Cerebellar cortex (tissue), 1 donor: ENCODE measurements around the gene CXCR6.

Source experiments
- DNase-seq: peaks from one replicate; pipeline ENCODE4 v3.0.0-alpha.2; 2015; ENCODE audit warnings: low spot score

Gene CXCR6

DNA sequence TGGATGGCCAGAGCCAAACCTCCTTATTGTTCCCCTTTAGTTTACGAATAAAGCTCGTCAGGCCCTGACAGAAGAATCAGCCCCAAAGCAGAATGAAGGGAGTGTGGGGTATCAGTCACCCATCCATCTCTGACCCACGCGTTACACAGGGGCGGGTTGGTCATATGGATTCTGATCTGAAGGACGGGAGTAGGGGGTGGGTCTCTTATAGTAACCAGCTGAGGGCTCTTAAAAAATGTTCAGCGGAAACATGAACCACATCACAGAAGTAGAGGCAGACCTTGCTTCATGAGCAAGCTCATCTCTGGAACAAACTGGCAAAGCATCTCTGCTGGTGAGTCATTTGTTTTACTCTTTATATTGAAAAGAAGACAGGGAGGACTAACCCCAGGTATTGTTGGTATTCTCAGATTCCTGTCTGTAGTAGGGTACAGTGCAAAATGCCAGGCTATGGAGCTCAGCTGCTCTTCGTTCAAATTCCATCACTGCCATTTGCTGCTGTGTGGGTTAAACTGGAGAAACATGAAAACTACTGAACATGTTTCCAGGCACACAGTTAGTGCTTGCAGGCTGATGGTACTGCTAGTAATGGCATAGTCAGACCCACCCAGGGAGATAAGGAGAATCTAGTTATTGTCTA, at the start of gene CXCR6:
CXCR6 (plus strand) TSS at position 258 of the 640 bp plus-strand sequence. CDS start 3,018 bp downstream, outside the sequence.
- DNase-seq = no peak

DNA sequence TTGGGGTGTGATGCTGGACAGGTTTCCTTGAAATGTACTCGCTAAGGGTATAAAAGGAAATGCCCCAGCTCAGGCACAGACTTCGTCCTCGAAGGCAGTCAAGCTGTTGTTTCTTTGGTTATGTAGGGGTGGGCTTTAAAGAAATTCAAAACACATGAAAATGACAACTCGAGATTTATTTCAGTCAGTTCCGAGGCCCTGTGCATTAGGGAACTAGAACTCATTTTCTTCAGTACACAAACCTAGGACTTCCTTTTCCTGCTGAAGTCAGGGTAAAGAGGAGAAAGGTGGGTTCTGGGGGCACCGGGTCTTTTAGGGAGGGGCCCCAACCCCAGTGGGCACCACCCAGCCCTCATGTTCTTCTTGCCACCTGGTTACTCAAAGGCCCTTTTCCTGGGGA, 49.2 kb upstream of the CXCR6 start:
- no peak for DNase-seq

DNA sequence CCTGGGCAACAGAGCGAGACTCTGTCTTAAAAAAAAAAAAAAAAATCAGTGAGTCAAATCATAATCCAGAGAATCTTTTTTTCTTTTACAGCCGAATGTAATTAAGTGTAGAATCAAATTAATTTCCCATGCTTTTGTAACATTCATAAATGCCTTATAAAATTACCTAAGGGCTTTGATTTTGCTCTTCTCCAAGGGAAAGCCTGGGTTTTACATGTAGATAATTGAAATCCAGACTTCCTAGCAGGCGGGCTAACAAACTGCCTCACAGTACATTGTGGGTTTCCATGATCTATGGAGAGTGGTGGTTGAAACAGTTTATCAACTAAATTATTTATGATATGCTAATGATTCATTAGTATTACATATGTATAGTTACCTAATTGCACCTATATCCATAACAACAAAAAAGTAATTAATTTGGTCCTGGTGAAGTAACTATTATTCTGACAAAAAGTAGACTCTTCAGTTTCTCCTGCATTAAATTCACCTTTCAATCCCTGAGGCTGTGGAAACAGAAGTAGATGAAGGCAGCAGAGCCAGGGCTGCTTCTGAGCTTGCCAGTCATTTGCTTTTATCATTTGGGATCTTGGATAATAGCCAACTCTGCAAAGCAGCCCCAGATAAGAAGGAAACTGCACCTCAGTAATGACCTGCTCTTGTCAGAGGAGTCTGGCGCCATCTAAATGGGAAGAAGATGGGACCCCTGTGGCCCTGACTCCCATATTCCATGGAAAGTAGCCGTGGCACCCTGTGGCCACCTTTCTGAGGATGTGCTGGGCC, 47.4 kb upstream of the CXCR6 start:
- no peak for DNase-seq

DNA sequence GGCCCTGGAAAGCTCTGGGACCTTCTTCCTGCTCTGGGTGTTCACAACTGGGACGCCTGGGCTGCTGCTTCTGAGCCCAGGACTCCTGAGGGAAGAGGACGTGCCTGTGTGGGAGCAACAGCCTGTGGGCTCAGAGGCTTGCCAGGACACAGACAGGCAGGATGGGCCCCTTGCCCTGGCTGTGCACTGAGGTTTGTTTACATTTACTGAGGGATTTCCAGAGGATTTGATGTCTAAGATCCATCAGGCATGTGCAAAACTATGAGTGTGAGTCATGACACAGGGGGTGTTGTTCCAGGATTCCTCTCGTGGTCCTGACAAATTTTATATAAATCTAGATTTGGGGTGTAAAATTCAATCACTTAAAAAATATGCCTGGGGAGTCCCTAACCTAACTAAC, 46.3 kb upstream of the CXCR6 start:
- DNase-seq = no peak

DNA sequence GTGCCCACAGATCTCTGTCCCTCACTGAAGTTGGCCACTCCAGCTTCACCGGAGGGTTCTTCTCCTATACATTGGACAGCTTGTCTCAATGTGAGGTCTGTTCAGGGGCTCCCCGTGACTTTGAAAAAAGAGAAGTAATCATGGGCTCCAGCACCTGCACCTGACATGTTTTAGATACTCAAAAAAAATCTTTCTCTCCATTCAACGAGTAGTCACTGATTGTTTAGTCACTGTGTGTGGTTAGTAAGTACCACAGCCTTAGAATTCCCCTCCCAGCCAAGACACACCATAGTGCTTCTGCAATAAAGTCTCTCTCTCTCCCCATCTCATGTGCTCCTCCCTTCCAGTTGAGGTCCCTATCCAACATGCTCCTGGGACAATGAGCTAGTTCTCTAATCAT, 38.3 kb upstream of the CXCR6 start:
- DNase-seq = no peak

DNA sequence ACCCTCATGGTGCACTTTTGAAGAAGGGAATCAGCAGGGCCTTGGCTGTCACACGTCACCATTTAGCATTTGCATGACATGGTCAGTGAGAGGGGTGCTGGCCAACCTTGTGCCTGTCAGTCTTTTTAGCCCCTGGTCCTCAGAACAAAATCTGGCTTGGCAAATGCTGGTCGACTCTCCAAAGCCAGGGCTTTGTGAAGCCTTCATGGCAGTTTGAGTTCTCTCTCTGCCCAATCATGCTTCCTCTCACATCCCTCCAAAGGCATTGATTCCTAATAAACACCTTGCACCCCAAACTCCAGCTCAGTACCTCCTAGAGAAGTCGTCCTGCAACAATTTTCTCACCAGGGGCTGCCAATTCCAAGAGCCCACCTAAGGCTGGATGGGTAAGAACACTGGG, 37.5 kb upstream of the CXCR6 start:
- no peak for DNase-seq

DNA sequence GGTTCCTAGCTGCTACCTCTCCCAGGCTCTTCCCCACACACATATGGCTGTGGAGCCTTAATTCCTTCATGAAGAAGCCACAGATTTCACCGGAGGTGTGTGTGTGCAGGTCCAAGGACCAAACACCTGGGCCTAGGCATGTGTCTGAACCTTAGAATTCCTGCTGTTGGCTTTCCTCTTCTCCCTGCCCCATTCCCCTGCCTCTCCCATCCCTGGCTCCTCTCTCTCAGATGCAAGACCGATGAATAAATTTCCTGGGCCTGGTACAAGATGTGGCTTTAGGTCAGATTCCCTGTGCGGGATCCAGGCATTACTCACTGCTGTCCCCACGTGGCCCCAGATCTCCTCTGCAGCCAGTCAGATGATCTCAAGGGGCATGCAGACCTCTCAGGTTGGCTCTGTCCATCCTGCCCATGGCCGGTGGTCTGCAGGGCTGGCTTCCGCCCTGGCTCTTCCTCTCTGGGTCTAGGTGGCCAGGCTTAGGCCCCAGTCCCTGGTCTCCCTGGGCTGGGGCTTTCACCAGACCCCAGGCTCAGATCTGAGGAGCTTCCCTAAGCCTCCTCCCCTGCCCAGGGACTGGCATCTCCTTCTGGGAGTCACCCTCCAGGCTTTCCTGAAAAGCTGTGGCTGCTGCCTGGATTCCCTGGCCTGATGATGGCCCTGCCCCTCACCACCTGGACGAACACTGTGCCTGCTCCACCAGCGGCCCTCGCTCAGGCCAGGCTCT, 36.4 kb upstream of the CXCR6 start:
- DNase-seq = peak; percentile 4

DNA sequence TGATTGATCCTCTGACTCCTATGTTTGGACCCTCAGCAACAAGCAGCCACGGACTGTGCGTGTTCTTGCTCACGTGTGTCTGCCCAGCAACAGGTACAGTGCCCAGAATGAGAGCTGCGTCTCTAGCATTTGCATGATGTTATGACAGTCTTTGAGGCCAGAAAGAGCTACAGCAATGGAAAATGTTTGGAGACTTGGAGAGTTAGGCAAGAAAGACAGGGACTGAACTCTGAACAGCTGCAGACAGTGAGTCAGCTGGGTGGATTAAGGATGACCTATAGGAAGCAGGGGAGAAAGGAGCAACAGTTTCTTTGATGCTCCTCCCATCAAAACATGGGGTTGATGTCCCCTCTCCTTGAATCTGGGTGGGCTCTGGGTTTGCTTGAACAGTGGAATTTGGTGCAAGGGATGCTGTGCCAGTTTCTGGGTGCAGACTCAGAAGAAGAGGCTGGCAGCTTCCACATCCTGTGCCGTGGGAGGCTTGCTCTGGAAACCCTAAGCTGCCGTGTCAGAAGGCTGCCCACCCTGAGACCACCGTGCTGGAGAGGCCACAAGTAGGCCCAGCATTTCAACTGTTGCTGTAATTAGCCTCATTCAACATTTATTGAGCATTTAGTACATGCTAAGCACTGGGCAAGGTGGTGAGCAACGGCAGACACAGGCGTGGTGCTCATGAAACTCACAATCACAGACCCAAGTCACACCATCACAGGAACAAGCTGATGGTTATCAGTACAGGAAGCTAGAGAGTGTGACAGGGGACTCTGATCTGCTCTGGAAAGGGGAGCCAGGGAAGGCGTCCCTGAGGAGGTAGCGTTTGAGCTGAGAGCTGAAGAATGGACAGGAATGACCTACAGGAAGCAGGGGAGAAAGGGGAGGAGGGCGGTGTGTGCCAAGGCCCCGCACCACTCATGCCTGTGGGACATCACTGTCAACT, 35.2 kb upstream of the CXCR6 start:
- no peak for DNase-seq

DNA sequence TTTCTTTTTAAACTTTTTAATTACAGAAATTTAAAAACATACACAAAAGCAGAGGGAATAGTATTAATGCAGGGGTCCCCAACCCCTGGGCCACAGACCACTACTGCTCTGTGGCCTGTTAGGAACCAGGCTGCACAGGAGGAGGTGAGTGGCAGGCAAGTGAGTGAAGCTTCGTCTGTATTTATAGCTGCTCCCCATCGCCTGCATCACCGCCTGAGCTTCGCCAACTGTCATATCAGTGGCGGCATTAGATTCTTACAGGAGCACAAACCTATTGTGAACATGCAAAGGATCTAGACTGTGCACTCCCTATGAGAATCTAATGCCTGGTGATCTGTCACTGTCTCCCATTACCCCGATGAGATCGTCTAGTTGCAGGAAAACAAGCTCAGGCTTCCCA, 34.5 kb upstream of the CXCR6 start:
- DNase-seq = no peak

DNA sequence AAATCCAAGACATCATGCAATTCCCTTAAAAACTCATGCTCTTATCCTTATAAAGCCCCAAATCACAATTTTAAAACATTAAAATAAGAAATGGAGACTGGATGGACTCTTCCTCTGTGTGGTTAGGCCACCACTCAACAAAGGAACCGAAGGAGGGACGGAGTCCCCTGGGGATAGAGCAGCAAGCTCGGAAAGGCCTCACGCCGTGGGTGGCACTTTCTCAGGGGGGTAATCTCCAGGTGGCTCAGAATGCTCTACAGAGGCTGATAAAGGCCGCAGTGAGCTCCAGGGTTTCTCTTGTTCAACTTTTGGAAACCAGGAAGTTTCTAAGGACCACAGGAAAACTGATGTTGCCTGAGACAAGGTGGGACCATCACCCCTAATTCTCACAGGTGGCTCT, 33.7 kb upstream of the CXCR6 start:
- no peak for DNase-seq

DNA sequence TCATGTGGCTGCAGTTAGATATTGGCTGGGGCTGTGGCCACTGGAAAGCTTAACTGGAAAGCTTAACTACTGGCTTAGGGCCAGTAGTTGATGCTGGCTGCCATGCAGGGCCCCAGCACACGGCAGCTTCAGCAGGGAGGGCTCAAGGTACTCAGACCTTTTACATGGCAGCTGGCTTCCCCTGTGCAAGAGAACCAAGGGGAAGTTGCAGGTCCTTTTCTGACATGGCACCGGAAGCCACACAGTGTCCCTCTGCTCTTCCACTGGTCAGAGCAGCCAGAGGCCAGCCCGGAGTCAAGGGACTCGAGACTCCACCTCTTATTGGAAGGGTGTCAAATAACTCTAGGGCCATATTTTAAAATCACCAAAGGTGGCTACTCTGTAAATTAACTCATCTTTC, 32.4 kb upstream of the CXCR6 start:
- DNase-seq = peak; percentile 3

DNA sequence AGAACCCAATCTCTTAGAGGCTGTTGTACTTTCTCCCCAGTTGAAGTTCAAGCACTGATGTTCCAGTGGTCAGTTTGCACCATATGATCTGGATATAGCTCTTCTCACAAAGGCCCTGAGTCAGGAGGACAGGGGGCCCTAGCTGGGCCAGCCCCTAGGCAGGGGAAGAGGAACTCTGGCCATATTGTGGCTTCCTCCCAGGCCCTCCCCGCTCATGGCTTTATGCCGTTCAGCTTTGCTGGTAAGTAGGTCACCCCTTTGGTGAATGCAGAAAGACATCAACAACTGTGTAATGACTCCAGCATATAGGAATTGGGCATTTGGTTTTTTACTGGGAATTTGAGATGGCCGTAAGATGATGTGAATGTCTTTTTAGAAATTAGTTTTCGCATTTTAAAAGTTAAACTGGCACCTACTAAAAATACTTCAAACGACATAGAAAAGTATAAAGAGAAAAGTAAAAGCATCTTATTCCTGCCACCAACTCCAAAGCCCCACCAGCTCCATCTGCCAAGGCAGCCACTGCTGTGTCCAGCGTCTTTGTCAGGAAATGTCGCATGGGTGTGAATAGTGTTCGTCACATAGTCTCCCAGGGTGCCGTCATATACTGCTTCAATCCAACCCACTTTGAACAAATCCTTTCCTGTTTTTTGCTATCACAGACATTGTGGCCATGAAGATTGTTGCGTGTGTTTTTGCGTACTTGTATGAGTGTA, 31.6 kb upstream of the CXCR6 start:
- peak; percentile 17 for DNase-seq

DNA sequence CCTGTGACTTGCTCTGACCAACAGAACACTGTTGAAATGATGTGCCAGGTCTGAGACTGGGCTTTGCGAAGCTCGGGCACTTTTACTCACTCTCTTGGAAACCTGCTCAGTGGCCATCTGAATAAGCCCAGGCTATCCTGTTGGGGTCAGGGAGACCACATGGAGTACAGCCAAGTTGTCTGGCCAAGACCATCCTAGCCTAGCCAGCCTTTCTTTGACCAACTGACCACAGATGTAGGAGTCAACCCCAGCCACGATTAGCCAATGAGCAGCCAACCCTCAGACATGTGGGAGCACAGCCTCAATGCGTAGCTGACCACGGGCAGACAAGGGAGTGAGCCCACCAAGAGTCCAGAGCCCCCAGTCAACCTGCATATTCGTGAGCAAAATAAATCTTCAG, 30.8 kb upstream of the CXCR6 start:
- no peak for DNase-seq

DNA sequence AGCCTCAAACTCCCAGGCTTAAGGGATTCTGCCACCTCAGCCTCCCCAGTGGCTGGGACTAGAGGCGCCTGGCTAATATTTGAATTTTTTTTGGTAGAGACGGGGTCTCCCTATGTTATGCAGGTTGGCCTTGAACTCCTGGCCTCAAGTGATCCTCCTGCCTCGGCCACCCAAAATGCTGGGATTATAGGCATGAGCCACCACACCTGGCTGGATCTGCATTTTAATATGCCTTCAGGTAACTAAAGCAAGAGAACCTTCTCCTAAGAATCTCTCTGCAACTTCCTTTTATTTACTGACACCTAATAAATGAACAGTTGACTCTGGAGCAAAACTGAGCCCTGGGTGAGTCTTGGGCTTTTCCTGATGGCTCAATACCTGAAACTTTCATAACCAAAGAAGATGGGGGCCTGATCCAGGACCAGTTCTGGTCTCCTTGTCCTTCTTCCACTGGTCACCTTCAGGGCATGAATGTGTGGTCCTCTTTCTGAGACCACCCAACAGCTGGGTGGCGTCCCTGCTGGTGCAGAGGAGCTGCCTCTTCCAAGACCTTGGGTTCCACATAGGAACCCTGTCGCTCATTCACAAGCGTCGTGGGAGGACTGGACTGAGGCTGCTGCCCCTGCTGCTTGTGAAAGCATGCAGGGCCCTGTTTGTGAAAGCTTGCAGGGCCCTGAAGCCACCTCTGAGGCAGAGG, 28.8 kb upstream of the CXCR6 start:
- DNase-seq = no peak

DNA sequence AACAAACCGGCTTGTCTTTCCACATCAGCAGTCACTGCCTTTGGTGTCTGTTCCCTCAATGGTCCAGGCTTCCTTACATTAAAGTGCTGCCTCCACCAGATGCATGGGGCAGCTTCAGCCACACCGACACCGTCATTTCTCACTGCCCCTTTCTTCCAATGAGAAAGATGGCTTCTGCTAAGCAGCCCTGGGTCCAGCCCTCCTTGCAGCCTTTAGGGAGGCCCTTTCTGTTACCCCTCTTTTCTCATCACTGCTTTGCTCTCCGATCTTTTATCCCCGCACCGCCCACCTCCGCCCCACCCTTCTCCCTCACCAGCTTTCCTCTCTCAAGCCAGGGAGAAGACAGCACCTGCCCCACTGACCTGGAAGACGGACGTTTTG, 28.2 kb upstream of the CXCR6 start:
- no peak for DNase-seq

DNA sequence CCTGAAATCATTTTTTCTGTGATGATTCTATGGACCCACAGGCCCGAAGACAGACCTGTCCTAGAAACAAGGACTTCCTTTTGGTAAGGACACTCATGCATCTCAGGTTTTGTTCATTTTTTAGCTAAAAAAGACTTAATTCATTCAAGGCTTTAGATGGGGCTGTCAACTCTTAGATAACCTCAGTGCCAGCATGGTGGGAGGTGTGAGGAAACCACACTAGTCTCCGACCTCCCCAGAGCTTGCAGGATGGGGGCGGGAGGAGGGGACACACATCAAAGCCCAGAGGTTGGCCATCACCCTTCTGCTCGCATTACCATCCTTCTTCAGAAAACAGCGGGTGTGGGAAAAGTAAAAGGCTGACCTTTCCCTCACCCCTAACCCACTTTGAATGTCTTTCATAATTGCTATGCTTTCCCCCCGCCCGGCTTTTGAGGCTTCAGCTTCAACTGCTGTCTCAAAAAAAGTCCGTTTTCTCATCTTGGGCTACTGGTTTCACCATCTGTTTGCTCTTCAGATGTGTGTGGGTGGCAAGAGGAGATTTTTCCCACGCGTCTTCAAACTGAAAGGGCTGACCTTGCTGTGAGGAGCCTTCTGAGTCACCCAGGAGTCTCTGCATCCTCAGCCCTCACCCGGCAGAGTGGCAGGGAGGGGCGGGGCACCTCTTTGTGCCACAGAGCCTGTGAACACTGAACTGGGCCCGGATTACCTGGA, 27.6 kb upstream of the CXCR6 start:
- no peak for DNase-seq

DNA sequence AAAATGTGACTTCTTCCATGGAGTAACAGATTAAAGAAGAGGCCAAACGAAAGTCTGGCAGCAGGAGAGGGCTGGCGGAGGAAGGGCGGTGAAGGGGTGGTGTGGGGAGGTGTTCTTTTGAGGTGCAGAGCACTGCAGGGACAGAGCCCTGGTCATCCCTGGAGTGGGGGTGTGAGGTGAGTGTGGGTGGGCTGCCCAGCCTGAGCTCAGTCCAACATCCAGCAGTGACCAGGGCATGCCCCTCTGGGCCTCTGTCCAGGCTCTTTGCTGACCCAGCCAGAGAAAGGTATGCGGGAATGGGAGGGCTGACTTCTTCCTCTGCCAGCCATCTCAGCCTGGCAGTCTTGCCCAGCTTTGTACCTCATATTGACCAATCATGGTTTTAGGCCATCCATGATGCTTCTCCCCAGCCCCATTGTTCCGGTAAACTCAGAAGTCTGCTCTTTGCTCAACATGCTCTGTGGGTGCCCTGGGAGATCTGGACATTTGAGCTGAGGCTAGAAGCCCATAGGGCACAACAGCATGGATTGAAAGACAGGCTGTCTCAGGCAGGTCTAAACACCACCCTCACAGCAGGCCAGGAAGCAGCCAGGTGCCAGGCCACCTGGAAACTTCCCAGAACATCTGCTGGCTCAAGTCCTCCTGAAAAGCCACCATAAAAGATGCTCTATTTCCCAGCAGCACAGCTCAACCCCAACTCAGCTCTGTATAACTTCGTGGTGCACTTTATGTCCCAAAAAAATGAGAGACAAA, 25.9 kb upstream of the CXCR6 start:
- no peak for DNase-seq

DNA sequence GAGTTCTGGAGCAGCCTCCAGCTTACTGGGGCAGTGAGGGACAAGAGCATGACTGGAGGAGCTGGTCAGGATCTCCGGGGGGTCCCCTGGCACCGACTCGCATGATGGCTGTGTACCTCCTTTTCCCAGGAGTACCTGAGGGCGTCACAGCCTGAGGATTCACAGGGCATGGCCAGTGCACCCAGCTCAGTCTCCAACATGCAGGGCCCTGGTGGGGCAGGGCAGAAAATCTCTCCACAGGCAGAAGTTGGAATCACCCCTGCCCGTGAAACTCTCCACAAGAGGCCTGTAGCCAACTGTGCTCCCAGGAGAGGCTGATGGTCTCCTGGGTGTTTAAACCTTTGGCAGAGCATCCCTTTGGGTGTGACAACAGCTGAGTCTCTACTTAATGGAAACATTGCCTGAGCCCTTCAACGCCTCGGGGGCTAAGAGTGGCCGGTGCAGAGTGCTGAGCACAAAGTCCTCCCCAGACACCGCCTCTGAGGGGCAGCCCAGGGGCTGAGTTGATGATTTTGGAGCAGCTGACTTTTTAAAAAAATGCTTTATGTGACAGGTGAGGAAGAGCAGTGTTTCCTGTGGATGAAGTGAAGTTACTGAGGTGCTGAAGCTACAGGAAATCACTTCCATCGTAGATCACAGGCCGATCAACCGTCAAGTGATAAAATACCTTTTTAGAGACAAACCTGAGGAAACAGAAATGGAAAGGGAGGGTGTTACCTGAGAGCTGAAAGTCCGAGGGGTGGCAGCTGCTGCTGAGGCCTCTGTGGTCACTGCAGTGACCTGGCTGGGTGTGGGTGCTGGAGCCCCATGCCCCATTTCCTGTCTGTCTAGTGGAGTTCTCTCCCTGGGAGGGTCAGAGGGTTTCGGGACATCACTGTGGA, 21.9 kb upstream of the CXCR6 start:
- no peak for DNase-seq

DNA sequence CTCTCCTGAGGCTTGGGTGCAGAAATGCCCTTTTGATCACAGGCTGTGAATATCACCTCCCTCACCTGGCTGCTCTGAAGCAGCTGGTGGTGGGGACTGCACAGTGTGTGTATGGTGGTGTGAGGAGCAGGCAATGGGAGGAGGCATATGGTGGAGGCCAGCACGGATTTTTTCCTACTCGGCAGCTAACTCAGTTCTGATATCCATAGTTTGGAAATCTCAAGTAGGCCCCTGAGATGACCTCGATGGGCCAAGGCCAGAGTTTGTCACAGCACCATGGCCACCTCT, 21.3 kb upstream of the CXCR6 start:
- no peak for DNase-seq
